ENCODE data around the gene ENPP7. TPM values are rescaled to one million over a fixed set of nuclear protein-coding genes. Genes with fewer than 3 reads are reported as not detected.
A peak's percentile ranks its signal among the peaks of the same experiment; 100 is the strongest.

ENPP7 gene
- total and polyA plus RNA-seq, 4 donors = 0.08 TPM; not detected in 3

DNA sequence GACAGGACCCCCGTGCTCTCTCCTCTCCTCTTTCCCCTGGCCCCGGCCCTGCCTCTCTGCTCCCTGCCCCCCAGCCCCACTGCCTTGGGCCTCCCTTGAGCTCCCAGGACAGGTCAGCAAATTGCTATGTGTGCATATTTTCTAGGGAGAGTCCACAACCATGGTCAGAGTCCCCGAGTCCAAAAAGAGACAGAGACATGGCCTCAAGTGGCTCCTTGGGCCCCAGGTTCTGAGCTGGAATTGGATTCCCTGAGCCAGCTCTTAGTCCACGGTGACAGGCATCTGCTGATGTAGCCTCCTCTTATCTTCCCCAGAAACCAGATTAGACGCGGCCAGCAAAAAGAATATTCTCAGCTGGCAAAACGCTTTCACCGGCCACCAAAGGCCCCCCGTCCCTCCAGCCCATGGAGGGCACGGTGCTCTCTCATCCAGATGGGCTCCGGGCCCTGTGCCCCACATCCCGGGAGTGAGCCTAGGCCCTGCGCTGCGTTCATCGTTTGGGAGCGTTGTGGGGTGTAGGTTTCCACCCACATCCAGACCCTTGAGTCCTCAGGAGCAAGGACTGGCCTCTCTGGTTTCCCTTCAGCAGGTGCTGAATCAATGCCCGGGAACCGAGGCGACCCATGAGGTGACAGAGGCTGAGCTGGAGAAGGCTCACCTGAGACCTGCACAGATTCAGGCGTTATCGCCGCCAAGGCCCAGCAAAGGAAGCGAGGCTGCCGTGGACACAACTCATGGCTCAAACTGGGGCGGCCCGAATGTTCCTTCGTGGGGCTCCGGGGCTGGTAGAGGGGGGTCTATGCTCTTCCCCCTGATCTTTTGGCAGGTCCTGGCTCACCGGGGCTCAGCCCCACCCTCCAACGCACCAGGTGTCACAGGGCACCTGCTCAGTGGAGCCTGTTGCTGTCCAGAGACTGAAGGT lies 16.3 kb upstream of the ENPP7 start:
- H3K27ac ChIP-seq (ENCODE audit: low read depth, low read length) = no peak overlapping the region
- H3K9me3 ChIP-seq (ENCODE audit: control insufficient read depth, insufficient read depth, low read length) = no peaks in the 10 kb centered on the region
- H3K36me3 ChIP-seq (ENCODE audit: control insufficient read depth, insufficient read depth, low read length) = no peaks in the 10 kb centered on the region
- DNase-seq (ENCODE audit: low read depth in 4 of 6, low spot score in 6 of 6) = no peak
- 79% methylated on average over 23 of the region's 30 CpGs for WGBS (ENCODE audit: insufficient coverage)
- H3K27me3 ChIP-seq (ENCODE audit: control insufficient read depth, insufficient read depth, low read length) = no peaks in the 10 kb centered on the region
- H3K4me3 ChIP-seq (ENCODE audit: low read depth, low read length) = no peak overlapping the region
- peaks cover 19% of the 10 kb centered on the region for H3K4me1 ChIP-seq (ENCODE audit: control insufficient read depth, insufficient read depth, low read length)

DNA sequence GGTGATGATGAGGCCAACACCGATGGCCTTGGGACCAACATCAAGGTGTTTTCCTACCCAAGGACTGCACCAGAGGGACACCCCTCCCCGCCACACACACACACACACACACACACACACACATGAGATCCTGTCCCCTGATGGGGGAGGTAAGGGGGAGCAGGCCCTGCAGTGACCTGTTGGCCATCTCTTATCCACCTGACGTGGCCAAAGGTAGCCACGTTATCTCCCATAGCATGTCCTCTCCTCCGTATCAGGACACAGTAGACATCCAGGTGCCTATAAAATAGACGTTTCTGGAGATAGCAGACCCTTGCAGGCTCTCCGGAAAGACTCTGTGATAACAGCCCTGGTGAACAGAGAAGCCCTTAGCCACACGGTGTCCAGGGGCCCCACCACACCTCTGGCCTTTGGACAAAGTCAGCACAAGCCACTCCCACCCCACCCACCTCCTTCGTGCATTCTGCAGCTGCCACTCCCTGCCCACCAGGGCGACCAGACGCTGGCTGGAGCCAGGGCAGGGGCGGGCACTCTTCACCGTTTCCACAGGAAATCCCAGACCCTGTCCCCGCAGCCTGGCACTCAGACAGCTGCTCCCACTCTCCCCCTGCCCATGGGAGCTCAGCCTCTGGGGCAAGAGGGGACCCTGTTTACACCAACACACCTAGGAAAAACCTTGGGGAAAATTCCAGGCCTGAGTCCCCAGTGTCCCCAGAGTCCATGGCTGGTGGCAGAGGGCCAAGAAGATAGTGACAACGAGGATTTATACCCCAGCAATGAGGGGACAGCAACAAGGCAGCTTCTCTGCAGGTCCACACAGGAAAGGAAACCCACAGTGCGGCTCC lies 15.4 kb upstream of the ENPP7 start:
- Histone ChIP-seq H3K27ac (ENCODE audit: low read depth, low read length) (no peak overlapping the region), H3K36me3 (ENCODE audit: control insufficient read depth, insufficient read depth, low read length) (no peaks in the 10 kb centered on the region), H3K4me3 (ENCODE audit: low read depth, low read length) (no peak overlapping the region), H3K27me3 (ENCODE audit: control insufficient read depth, insufficient read depth, low read length) (no peaks in the 10 kb centered on the region), H3K9me3 (ENCODE audit: control insufficient read depth, insufficient read depth, low read length) (no peaks in the 10 kb centered on the region), H3K4me1 (ENCODE audit: control insufficient read depth, insufficient read depth, low read length) (peaks cover 19% of the 10 kb centered on the region)
- WGBS (ENCODE audit: insufficient coverage) = 63% methylated on average over 15 of the region's 16 CpGs
- DNase-seq (ENCODE audit: low read depth in 4 of 6, low spot score in 6 of 6) = no peak

DNA sequence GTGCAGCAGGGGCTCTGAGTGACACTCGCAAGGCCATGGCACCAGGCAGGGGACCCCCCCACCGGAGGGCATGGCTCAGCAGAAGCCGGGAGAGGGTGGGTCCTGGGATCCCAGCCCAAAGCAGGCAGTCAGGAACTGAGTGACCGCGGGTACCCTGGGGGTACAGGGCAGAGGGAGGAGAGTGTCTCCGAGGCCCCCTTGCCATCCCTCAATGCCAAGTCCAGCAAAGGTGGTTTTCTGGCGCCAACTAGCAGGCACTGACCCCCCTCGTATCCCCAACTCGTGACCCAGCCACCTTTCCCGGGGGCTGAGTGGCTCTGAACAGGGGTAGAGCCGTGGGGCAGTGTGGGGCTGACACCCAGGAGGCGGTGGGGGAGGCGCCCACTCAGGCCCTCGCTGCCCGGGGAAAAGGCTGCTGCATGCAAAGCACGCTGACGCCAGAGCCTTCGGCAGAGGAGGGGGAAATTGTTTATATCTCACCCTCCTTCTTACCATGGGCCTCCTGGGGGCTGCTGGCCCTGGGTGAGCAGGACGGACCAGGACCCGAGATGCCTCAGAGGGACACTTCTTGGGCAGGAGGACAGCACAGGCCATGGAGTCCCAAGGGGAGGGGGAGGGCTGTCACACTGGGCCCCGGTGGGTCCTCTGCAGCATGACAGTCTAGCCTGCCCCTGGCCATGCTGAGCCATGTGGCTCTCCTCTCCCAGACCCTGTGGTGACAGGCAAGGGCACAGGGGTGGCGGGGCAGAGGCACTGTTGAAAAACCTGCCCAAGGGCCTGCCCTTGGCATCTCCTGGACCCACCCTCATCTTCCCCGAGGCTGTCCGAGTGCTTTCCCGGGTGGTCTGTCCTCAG lies 14.6 kb upstream of the ENPP7 start:
- DNase-seq (ENCODE audit: low read depth in 4 of 6, low spot score in 6 of 6) = no peak
- Histone ChIP-seq H3K9me3 (ENCODE audit: control insufficient read depth, insufficient read depth, low read length) (no peaks in the 10 kb centered on the region), H3K27me3 (ENCODE audit: control insufficient read depth, insufficient read depth, low read length) (no peaks in the 10 kb centered on the region), H3K4me3 (ENCODE audit: low read depth, low read length) (no peak overlapping the region), H3K36me3 (ENCODE audit: control insufficient read depth, insufficient read depth, low read length) (no peaks in the 10 kb centered on the region), H3K27ac (ENCODE audit: low read depth, low read length) (no peak overlapping the region), H3K4me1 (ENCODE audit: control insufficient read depth, insufficient read depth, low read length) (peaks cover 27% of the 10 kb centered on the region)
- 48% methylated on average over 14 of the region's 25 CpGs for WGBS (ENCODE audit: insufficient coverage)

GRCh38 chr17:79720705-79721292 lies 9.9 kb upstream of the ENPP7 start:
- H3K27me3 ChIP-seq (ENCODE audit: control insufficient read depth, insufficient read depth, low read length) = no peaks in the 10 kb centered on the region
- H3K4me3 ChIP-seq (ENCODE audit: low read depth, low read length) = no peak overlapping the region
- H3K4me1 ChIP-seq (ENCODE audit: control insufficient read depth, insufficient read depth, low read length) = peaks cover 22% of the 10 kb centered on the region
- no peaks in the 10 kb centered on the region for H3K9me3 ChIP-seq (ENCODE audit: control insufficient read depth, insufficient read depth, low read length)
- WGBS (ENCODE audit: insufficient coverage) = 54% methylated on average over 8 of the region's 15 CpGs
- no peak overlapping the region for H3K27ac ChIP-seq (ENCODE audit: low read depth, low read length)
- H3K36me3 ChIP-seq (ENCODE audit: control insufficient read depth, insufficient read depth, low read length) = no peaks in the 10 kb centered on the region
- peak in 1 of 6 donors; percentile 75 for DNase-seq (ENCODE audit: low read depth in 4 of 6, low spot score in 6 of 6)

GRCh38 chr17:79721993-79722671 lies 8.6 kb upstream of the ENPP7 start:
- Histone ChIP-seq H3K27ac (ENCODE audit: low read depth, low read length) (no peak overlapping the region), H3K27me3 (ENCODE audit: control insufficient read depth, insufficient read depth, low read length) (no peaks in the 10 kb centered on the region)

DNA sequence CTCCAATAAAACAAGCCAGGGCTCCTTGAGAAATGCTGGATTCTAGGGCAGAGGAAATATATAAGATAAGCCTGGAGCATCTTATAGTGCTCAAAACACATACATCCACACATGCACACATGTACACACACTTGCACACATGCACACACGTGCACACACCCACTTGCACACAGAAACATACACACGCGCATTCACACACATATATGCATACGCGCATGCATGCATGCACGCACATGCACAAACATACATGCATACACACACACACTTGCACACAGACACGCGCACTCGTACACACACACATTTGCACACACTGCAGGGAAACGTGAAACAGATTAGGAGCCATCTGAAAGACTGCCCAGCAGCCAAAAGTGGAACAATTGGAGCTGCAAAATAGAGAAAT lies 8.0 kb upstream of the ENPP7 start:
- DNase-seq (ENCODE audit: low read depth in 4 of 6, low spot score in 6 of 6) = no peak
- H3K27ac ChIP-seq (ENCODE audit: low read depth, low read length) = no peak overlapping the region
- H3K36me3 ChIP-seq (ENCODE audit: control insufficient read depth, insufficient read depth, low read length) = no peaks in the 10 kb centered on the region
- peaks cover 15% of the 10 kb centered on the region for H3K4me1 ChIP-seq (ENCODE audit: control insufficient read depth, insufficient read depth, low read length)
- 80% methylated on average over 6 of the region's 10 CpGs for WGBS (ENCODE audit: insufficient coverage)
- H3K9me3 ChIP-seq (ENCODE audit: control insufficient read depth, insufficient read depth, low read length) = no peaks in the 10 kb centered on the region
- H3K27me3 ChIP-seq (ENCODE audit: control insufficient read depth, insufficient read depth, low read length) = no peaks in the 10 kb centered on the region
- no peak overlapping the region for H3K4me3 ChIP-seq (ENCODE audit: low read depth, low read length)

More at GRCh38 chr17:79721993-79722671, 8.6 kb upstream of the ENPP7 start:
- H3K4me1 ChIP-seq (ENCODE audit: control insufficient read depth, insufficient read depth, low read length) = peaks cover 15% of the 10 kb centered on the region
- H3K36me3 ChIP-seq (ENCODE audit: control insufficient read depth, insufficient read depth, low read length) = no peaks in the 10 kb centered on the region
- WGBS (ENCODE audit: insufficient coverage) = 42% methylated on average over 8 of the region's 10 CpGs
- no peaks in the 10 kb centered on the region for H3K9me3 ChIP-seq (ENCODE audit: control insufficient read depth, insufficient read depth, low read length)
- peak in 1 of 6 donors; percentile 47 for DNase-seq (ENCODE audit: low read depth in 4 of 6, low spot score in 6 of 6)
- no peak overlapping the region for H3K4me3 ChIP-seq (ENCODE audit: low read depth, low read length)

DNA sequence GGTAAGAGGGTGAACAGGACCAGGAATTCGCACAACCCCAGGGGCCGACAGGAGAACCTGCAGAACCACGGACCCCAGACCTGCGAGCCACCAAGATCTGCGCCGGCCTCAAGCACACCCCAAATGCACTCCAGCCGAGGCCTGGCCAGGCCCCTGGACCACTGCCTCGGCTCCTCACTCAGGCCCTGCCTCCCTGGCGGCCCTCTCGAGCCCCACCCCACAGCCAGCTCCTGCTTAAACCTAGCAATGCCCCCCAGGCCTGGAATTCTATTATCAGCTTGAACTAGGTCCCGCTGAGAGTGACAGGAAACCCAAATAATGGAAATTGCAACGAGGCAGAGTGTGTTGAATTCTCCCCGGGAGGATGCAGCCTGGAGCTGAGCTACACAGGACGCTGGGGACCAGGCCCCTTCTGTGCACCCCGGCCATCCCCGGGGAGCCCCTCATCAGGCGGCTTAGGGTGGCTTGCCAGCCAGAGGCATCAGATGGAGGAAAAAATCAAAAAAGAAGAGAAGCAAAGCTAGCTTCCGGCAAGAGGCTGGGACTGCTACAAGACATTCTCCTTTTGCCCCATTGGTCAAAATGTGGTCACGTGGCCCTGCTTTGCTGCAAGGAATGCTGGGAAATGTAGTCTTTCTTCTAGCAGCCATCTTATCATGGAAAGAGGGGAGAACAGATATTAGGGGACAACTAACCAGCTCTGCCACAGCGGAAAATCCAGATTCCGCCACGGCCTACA lies 2.4 kb upstream of the ENPP7 start:
- H3K27ac ChIP-seq (ENCODE audit: low read depth, low read length) = peak overlapping the region; percentile 71
- H3K4me1 ChIP-seq (ENCODE audit: control insufficient read depth, insufficient read depth, low read length) = peaks cover 17% of the 10 kb centered on the region
- DNase-seq (ENCODE audit: low read depth in 4 of 6, low spot score in 6 of 6) = peak; percentile 85 to 99 (median 91)
- H3K9me3 ChIP-seq (ENCODE audit: control insufficient read depth, insufficient read depth, low read length) = no peaks in the 10 kb centered on the region
- H3K36me3 ChIP-seq (ENCODE audit: control insufficient read depth, insufficient read depth, low read length) = no peaks in the 10 kb centered on the region
- 45% methylated on average over 21 of the region's 22 CpGs for WGBS (ENCODE audit: insufficient coverage)
- H3K27me3 ChIP-seq (ENCODE audit: control insufficient read depth, insufficient read depth, low read length) = no peaks in the 10 kb centered on the region
- peak overlapping the region; percentile 40 for H3K4me3 ChIP-seq (ENCODE audit: low read depth, low read length)

- Histone ChIP-seq H3K27ac (ENCODE audit: low read depth, low read length) (no peak overlapping the region), H3K4me1 (ENCODE audit: control insufficient read depth, insufficient read depth, low read length) (peaks cover 17% of the 10 kb centered on the region), H3K4me3 (ENCODE audit: low read depth, low read length) (no peak overlapping the region), H3K9me3 (ENCODE audit: control insufficient read depth, insufficient read depth, low read length) (no peaks in the 10 kb centered on the region), H3K36me3 (ENCODE audit: control insufficient read depth, insufficient read depth, low read length) (no peaks in the 10 kb centered on the region), H3K27me3 (ENCODE audit: control insufficient read depth, insufficient read depth, low read length) (no peaks in the 10 kb centered on the region)
- no peak for DNase-seq (ENCODE audit: low read depth in 4 of 6, low spot score in 6 of 6)
- 84% methylated on average over 26 of the region's 26 CpGs for WGBS (ENCODE audit: insufficient coverage)
Observed at GRCh38 chr17:79728908-79729471, 1.8 kb upstream of the ENPP7 start.

All from spinal cord (tissue), 10 donors.